ENCODE measurements around the gene SPEM1. TPM values are rescaled to one million over a fixed set of nuclear protein-coding genes. Genes with fewer than 3 reads are reported as not detected.

SPEM1 gene
- total and polyA plus RNA-seq, 2 of the 13 experiments (the other 11 are each of a cell fraction or from before 2014, with no cell fraction given) = not detected

GRCh38 chr17:7444682-7445618 lies 24.8 kb downstream of the SPEM1 start, which contains the start of gene CHRNB1 (continued):
- peak in 1 of 2 experiments; percentile 24; a peak in 1 of 4 replicates for TF ChIP-seq ATF4 (CRISPR knock-in tag; IDR thresholded peaks at IDR 0.05)
- TF ChIP-seq ISX (CRISPR knock-in tag; conservative IDR thresholded peaks at IDR 0.05) = no peak
- TF ChIP-seq KDM2A (CRISPR knock-in tag; IDR thresholded peaks at IDR 0.05; ENCODE audit: borderline replicate concordance, low read depth) = peak; percentile 78
- no peak for TF ChIP-seq FOXA3 (CRISPR knock-in tag; IDR thresholded peaks at IDR 0.05)
- TF ChIP-seq ATF1 (CRISPR knock-in tag; IDR thresholded peaks at IDR 0.05) = no peak
- no peak for TF ChIP-seq ZNF234 (CRISPR knock-in tag; conservative IDR thresholded peaks at IDR 0.05)
- no peak for TF ChIP-seq ZNF224 (CRISPR knock-in tag; IDR thresholded peaks at IDR 0.05)
- no peak for TF ChIP-seq ZNF891 (CRISPR knock-in tag; IDR thresholded peaks at IDR 0.05)
- TF ChIP-seq KLF13 (CRISPR knock-in tag; IDR thresholded peaks at IDR 0.05) = no peak
- no peak for TF ChIP-seq RBM22 (optimal IDR thresholded peaks at IDR 0.05; ENCODE audit: low read length)
- no peak for TF ChIP-seq ZNF263 (CRISPR knock-in tag; IDR thresholded peaks at IDR 0.05)
- peak; percentile 42; the same call in 1 of the 2 replicates for TF ChIP-seq ZNF670 (CRISPR knock-in tag; IDR thresholded peaks at IDR 0.05; ENCODE audit: borderline replicate concordance)
- TF ChIP-seq AHDC1 (CRISPR knock-in tag; IDR thresholded peaks at IDR 0.05; ENCODE audit: borderline replicate concordance) = no peak
- TF ChIP-seq MIXL1 (CRISPR knock-in tag; IDR thresholded peaks at IDR 0.05) = 0 out of 2 replicates have a peak, but pooled peaks have one; percentile 12
- TF ChIP-seq TEAD3 (CRISPR knock-in tag; optimal IDR thresholded peaks at IDR 0.05; ENCODE audit: borderline replicate concordance) = peak; percentile 31
- no peak for TF ChIP-seq ZBTB1 (CRISPR knock-in tag; IDR thresholded peaks at IDR 0.05; ENCODE audit: borderline replicate concordance)
- no peak for TF ChIP-seq MTF1 (CRISPR knock-in tag; IDR thresholded peaks at IDR 0.05)
- TF ChIP-seq ZC3H4 (CRISPR knock-in tag; IDR thresholded peaks at IDR 0.05; ENCODE audit: borderline replicate concordance) = no peak
- TF ChIP-seq TOPORS (CRISPR knock-in tag; IDR thresholded peaks at IDR 0.05) = no peak
- TF ChIP-seq SNAPC5 (CRISPR knock-in tag; IDR thresholded peaks at IDR 0.05; ENCODE audit: borderline replicate concordance) = no peak
